MG63 (cell line): ENCODE data around the gene STX2. TPM values are rescaled to one million over a fixed set of nuclear protein-coding genes. Genes with fewer than 3 reads are reported as not detected.
A peak's percentile ranks its signal among the peaks of the same experiment; 100 is the strongest.

Source experiments
- DNase-seq: peaks from one replicate; pipeline ENCODE4 v3.0.0-alpha.2; 2020
- H3K27me3 ChIP-seq: fragments of 250-450 bp; sonication (Bioruptor Pico); 2 replicates; pipeline ENCODE4 v1.5.1; 2020; ENCODE audit warnings: mild to moderate bottlenecking, moderate library complexity
- H3K36me3 ChIP-seq: fragments of 250-450 bp; sonication (Bioruptor Pico); 2 replicates; pipeline ENCODE4 v1.5.1; 2020; ENCODE audit warnings: mild to moderate bottlenecking, moderate library complexity
- H3K4me3 ChIP-seq: fragments of 250-450 bp; sonication (Bioruptor Pico); 2 replicates; pipeline ENCODE4 v1.5.1; 2020; ENCODE audit warnings: mild to moderate bottlenecking, moderate library complexity
- H3K9me3 ChIP-seq: fragments of 250-450 bp; sonication (Bioruptor Pico); 2 replicates; pipeline ENCODE4 v1.5.1; 2020; ENCODE audit warnings: mild to moderate bottlenecking, moderate library complexity
- total RNA-seq: library from RNA; depleted of rRNA; stranded (reverse); fragments of >200 nt; shearing (Covaris generic); gene quantifications from 2 replicates; pipeline ENCODE4 v1.2.3, GENCODE V29; 2014; ENCODE audit warnings: low replicate concordance

STX2 gene
- total RNA-seq, 1 experiment from 2014 or later: 23.6 TPM

DNA sequence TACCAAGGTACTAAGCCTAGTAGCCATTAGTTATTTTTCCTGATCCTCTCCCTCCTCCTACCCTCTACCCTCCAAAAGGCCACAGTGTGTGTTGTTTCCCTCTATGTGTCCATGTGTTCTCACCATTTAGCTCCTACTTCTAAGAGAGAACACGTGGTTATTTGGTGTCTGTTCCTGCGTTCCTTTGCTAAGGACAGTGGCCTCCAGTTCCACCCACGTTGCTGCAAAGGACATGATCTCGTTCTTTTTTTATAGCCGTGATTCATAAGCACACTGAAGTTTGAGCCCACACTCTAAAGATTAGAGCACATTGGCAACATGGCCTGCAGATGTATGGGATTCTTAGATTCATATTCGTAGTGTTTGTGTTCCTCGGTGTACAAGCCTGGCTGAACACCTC lies 8.1 kb upstream of the STX2 start:
- no peaks in the 10 kb centered on the region; the same call in 1 of the 2 replicates for H3K9me3 ChIP-seq
- no peak overlapping the region for H3K4me3 ChIP-seq
- no peak for DNase-seq
- no peaks in the 10 kb centered on the region for H3K36me3 ChIP-seq
- no peaks in the 10 kb centered on the region for H3K27me3 ChIP-seq

- DNase-seq: no peak
- Histone ChIP-seq H3K9me3 (no peaks in the 10 kb centered on the region; the same call in 1 of the 2 replicates), H3K36me3 (no peaks in the 10 kb centered on the region)
These were observed 7.3 kb upstream of the STX2 start for GRCh38 chr12:130846369-130846768.

DNA sequence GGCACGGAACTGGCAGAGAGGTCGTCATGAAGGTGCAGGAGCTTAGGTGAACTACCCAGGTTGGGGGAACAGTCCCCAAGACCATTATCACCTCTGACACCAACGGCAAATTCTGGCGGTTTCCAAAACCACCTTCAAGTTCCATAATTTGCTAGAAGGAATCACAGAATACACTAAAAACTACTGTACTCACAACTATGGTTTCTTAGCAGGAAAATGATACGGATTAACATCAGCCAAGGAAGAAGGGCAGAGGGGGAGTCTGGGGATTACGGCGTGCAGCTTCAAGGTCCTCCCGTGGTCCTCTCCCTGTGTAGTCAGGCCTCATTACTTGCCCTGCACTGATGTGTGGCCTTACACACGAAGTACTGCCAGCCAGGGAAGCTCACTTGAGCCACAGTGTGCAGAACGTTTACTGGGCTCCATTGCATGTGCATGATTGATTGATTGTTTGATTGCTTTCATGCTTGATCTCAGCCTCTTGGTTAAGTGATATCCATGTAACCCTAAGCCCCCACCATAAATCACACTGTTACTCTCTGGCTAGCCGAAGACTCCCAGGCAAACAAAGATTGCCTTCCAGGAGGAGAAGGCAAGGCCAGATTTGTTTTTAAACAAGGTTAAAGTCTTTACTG lies 837 bp upstream of the STX2 start:
- H3K9me3 ChIP-seq: no peaks in the 10 kb centered on the region; the same call in 1 of the 2 replicates
- H3K36me3 ChIP-seq: peaks cover 5% of the 10 kb centered on the region; the same call in 1 of the 2 replicates
- H3K4me3 ChIP-seq: peak overlapping the region; percentile 49
- H3K27me3 ChIP-seq: no peaks in the 10 kb centered on the region
- DNase-seq: no peak

More at GRCh38 chr12:130846369-130846768, 7.3 kb upstream of the STX2 start:
- H3K27me3 ChIP-seq: no peaks in the 10 kb centered on the region
- H3K4me3 ChIP-seq: no peak overlapping the region

GRCh38 chr12:130838284-130838950 lies 633 bp downstream of the STX2 start:
- Histone ChIP-seq H3K4me3 (peak overlapping the region; percentile 95), H3K27me3 (no peaks in the 10 kb centered on the region), H3K9me3 (no peaks in the 10 kb centered on the region), H3K36me3 (peaks cover 10% of the 10 kb centered on the region)
- peak; percentile 45 for DNase-seq

DNA sequence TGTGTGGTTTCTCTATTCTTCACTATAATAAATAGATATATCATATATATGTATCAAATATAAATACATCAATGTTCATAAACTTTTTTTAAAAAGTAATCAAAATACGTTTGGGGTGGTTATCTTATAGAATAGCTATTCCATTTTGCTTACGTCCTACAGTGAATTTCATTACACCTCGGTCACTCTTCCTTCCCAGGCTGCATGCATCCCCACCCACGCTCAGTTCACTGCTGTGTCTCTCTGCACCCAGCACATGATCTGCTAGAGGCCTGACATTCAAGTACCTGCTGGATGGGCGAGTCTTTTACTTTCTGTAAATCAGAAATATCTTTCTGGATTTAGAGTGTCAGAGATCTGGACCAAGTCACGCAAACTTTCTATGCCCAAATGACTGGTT lies 3.6 kb downstream of the STX2 start:
- Histone ChIP-seq H3K27me3 (no peaks in the 10 kb centered on the region), H3K9me3 (no peaks in the 10 kb centered on the region), H3K36me3 (peaks cover 10% of the 10 kb centered on the region), H3K4me3 (no peak overlapping the region)
- DNase-seq: no peak

GRCh38 chr12:130835011-130835410 lies 4.0 kb downstream of the STX2 start:
- no peaks in the 10 kb centered on the region for H3K27me3 ChIP-seq
- H3K4me3 ChIP-seq: no peak overlapping the region
- peaks cover 10% of the 10 kb centered on the region for H3K36me3 ChIP-seq
- DNase-seq: no peak
- H3K9me3 ChIP-seq: no peaks in the 10 kb centered on the region

- Histone ChIP-seq H3K9me3 (no peaks in the 10 kb centered on the region), H3K27me3 (no peaks in the 10 kb centered on the region), H3K36me3 (peaks cover 10% of the 10 kb centered on the region), H3K4me3 (no peak overlapping the region)
- peak; percentile 62 for DNase-seq
These were observed 6.4 kb downstream of the STX2 start for GRCh38 chr12:130832561-130833209.

DNA sequence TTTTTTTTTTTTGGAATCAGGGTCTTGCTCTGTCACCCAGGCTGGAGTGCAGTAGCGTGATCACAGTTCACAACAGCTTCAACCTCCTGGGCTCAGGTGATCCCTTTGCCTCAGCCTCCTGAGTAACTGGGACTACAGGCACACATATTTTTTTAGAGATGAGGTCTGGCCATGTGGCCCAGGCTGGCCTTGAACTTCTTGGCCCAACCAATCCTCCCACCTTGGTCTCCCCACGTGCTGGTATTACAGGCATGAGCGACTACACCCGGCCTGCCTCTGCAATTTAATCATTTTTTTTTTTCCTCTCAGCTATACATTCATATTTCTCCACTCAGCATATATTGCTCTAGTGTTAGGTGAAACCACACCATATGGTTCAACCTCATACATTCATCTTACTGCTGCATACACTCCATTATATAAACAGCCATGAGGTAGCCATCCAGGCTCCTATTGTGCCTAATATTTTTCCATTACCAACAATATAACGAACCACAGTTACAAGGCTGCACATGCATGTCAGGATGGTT lies 7.1 kb downstream of the STX2 start:
- Histone ChIP-seq H3K9me3 (no peaks in the 10 kb centered on the region), H3K4me3 (no peak overlapping the region), H3K36me3 (peaks cover 9% of the 10 kb centered on the region; the same call in 1 of the 2 replicates), H3K27me3 (no peaks in the 10 kb centered on the region)
- DNase-seq: no peak

- Histone ChIP-seq H3K27me3 (no peaks in the 10 kb centered on the region), H3K4me3 (no peak overlapping the region), H3K36me3 (peaks cover 9% of the 10 kb centered on the region), H3K9me3 (no peaks in the 10 kb centered on the region)
- DNase-seq: no peak
These were observed 7.8 kb downstream of the STX2 start for GRCh38 chr12:130831246-130831645.

DNA sequence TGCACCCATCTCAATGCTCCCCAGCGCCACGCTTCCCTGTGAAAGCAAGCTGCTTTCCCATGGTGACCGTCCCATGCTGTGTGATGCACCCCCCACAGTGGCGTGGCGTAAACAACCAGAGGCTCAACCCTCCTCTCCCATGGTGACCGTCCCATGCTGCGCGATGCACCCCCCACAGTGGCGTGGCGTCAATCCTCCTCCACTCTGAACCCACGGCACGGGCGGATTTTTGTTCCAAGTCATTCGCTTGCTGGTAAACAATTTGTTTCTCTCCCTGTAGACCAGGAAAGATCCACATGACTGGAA lies 8.9 kb downstream of the STX2 start:
- no peak for DNase-seq
- H3K27me3 ChIP-seq: no peaks in the 10 kb centered on the region
- H3K9me3 ChIP-seq: no peaks in the 10 kb centered on the region
- no peak overlapping the region for H3K4me3 ChIP-seq
- peaks cover 19% of the 10 kb centered on the region for H3K36me3 ChIP-seq

- Histone ChIP-seq H3K9me3 (no peaks in the 10 kb centered on the region), H3K36me3 (peaks cover 21% of the 10 kb centered on the region), H3K27me3 (no peaks in the 10 kb centered on the region), H3K4me3 (no peak overlapping the region)
- DNase-seq: no peak
These were observed 9.4 kb downstream of the STX2 start for GRCh38 chr12:130829391-130830245.

GRCh38 chr12:130828895-130829294 lies 10.2 kb downstream of the STX2 start:
- DNase-seq: no peak
- peaks cover 24% of the 10 kb centered on the region for H3K36me3 ChIP-seq
- no peaks in the 10 kb centered on the region for H3K9me3 ChIP-seq
- no peaks in the 10 kb centered on the region for H3K27me3 ChIP-seq
- H3K4me3 ChIP-seq: no peak overlapping the region

DNA sequence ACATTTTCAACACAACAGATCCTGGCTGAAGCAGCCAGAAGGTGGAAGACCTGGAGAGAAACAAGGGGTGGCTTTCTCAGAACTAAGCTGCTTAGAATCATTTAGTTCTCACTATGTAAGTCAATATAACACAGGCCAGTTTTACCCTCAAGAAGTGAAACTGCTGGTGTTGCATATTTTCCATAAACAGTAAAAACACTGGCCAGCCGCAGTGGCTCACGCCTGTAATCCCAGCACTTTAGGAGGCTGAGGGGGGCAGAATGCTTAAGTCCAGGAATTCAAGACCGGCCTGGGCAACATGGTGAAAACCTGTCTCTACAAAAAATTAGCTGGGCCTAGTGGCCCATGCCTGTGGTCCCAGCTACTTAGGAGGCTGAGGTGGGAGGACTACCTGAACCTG lies 11.6 kb downstream of the STX2 start:
- no peak for DNase-seq
- Histone ChIP-seq H3K4me3 (no peak overlapping the region), H3K27me3 (no peaks in the 10 kb centered on the region)

GRCh38 chr12:130826151-130826801 lies 12.8 kb downstream of the STX2 start:
- DNase-seq: peak; percentile 55

More for the DNA sequence above, 11.6 kb downstream of the STX2 start:
- no peaks in the 10 kb centered on the region for H3K9me3 ChIP-seq
- H3K36me3 ChIP-seq: peaks cover 35% of the 10 kb centered on the region

DNA sequence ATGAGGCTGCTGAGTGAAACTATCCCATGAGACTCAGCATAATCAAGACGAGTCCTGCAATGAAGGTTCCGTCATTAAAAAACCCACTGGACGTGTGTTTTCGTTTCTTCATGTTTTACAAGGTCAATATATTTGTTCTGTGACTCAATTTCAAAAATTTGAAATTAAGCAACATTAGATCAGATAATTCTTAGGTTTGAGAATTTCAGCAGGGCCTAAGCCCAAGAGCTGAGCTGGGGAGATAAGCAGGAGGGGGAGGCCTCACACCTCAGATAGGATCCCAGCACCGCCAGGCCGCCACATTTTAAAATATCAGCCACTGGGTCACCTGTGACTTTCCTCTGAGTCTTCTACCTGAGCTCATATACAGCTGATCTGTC lies 13.3 kb downstream of the STX2 start:
- no peak overlapping the region for H3K4me3 ChIP-seq
- H3K36me3 ChIP-seq: peaks cover 43% of the 10 kb centered on the region

More at GRCh38 chr12:130826151-130826801, 12.8 kb downstream of the STX2 start:
- Histone ChIP-seq H3K27me3 (no peaks in the 10 kb centered on the region), H3K9me3 (no peaks in the 10 kb centered on the region), H3K4me3 (no peak overlapping the region), H3K36me3 (peaks cover 41% of the 10 kb centered on the region)

GRCh38 chr12:130819681-130820080 lies 19.4 kb downstream of the STX2 start:
- Histone ChIP-seq H3K27me3 (no peaks in the 10 kb centered on the region), H3K36me3 (peaks cover 48% of the 10 kb centered on the region), H3K4me3 (no peak overlapping the region), H3K9me3 (no peaks in the 10 kb centered on the region)
- no peak for DNase-seq

More for the DNA sequence above, 13.3 kb downstream of the STX2 start:
- Histone ChIP-seq H3K9me3 (no peaks in the 10 kb centered on the region), H3K27me3 (no peaks in the 10 kb centered on the region)
- DNase-seq: no peak
